SW 1271 (cell line): ENCODE results near the gene GPR84.
A peak's percentile ranks its signal among the peaks of the same experiment; 100 is the strongest.
"Not testable (repeated sequence)": the region's sequence is repeated elsewhere in the genome, so short reads cannot be mapped to it uniquely, and the experiment has no call there.

Experiments
- DNase-seq, 2 experiments: peaks; one replicate each; lab custom pipeline; 2025; lab: John Stamatoyannopoulos, UW

Gene GPR84

DNA sequence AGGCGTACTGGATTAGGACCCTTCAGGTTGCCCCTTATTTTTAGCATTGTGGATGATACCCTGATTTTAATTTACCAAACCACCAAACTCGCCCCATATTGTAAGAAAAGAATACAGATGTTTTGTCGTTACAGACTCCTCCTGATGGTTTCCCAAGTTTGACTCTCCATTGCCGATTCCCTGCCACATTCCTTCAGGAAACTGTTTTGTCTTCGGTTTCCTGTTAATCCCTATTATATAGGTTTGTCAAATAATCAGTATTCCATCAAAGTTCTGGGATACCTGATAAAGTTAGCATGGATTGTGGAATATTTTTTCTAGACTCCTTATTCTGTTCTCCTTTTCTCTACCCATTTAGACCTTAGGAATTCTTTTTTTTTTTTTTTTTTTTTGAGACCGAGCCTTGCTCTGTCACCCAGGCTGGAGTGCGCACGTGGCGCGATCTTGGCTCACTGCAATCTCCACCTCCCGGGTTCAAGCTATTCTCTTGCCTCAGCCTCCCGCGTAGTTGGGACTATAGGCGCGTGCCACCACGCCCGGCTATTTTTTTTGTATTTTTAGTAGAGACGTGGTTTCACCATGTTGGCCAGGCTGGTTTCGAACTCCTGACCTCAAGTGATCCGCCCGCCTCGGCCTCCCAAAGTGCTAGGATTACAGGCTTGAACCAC, 38.7 kb downstream of the GPR84 start:
- not testable (repeated sequence) for DNase-seq

DNA sequence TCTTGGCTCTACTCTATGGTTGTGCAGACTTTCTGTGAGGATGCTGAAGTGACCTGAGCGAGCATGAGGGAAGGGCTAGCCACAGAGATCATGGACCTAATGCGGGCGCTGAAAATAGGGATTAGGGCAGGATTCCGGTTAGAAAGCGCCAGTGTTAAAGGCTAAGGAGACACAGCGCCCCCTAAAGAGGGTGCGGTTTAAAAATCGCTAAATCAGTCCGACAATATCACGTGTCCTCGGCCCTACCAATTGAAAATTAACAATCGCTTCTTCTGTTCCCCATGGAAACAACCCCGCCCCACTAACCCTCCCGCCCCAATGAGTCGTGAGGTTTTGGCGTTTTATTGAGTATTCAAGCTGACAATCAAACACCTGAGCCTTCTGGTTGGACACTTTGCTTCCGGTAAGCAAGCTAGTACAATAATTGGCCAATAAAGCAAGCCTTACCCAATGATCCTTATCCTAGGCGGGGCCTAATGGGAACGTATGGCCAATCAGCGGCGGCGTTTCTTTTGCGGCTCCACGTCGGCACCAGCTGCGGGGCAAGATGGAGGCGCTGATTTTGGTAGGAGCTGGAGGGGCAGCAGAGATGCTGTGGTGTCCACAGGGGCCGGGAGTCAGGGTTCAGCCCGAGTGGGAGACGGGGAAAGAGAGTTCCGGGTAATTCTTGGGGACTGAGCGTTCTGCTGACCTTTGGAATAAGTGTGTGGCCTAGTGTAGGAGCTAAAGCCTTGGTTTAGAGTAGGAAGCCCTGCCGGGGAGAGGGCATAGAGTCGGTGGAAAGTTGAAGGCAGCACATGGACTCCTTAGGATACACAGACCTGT, 39.5 kb downstream of the GPR84 start, which contains the start of gene COPZ1:
COPZ1 (plus strand) TSS at position 515 of the 825 bp plus-strand sequence; CDS start at position 548, 33 bp downstream.
- peak; percentile 99 to 100 for DNase-seq

DNA sequence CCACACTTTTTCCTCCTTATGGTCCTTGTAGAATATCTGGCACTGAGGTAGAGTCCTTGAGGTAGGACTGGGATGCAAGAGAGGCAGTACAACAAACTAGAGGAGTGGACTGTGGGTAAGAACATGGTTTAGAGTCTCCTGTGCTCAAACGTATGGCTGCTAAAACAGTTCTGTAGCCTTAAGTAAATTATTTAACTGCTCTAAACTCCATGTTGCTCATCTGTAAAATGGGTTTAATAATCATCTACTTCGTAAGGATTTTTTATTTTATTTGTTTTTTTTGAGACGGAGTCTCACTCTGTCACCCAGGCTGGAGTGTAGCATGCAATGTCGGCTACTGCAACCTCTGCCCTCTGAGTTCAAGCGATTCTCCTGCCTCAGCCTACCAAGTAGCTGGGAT, 42.9 kb downstream of the GPR84 start:
- DNase-seq = no peak
